NB4 (cell line): ENCODE data around the gene CAMK2D.

Source experiments
- DNase-seq: peaks from one replicate; pipeline ENCODE4 v3.0.0; 2010; ENCODE audit warnings: low read depth
- H3K4me3 ChIP-seq: one replicate; pipeline ENCODE4 v1.5.1; 2011; ENCODE audit warnings: mild to moderate bottlenecking, low read depth, low read length, moderate library complexity
- MAX ChIP-seq: IDR thresholded peaks from 2 replicates; pipeline ENCODE4 v1.6.1; 2011; ENCODE audit warnings: low read depth, low read length
- MYC ChIP-seq: IDR thresholded peaks from 2 replicates; pipeline ENCODE4 v1.6.1; 2011; ENCODE audit warnings: low read depth, low read length
- POLR2A ChIP-seq: IDR thresholded peaks from 2 replicates; pipeline ENCODE4 v1.6.1; 2011; ENCODE audit warnings: mild to moderate bottlenecking; ENCODE audit not compliant: insufficient read length; ENCODE audit errors: extremely low read depth
- TF ChIP-seq, protein P1 (sequence below): IDR thresholded peaks from one replicate; pipeline ENCODE4 v1.5.1; 2012; ENCODE audit warnings: low read depth, low read length

CAMK2D gene

DNA sequence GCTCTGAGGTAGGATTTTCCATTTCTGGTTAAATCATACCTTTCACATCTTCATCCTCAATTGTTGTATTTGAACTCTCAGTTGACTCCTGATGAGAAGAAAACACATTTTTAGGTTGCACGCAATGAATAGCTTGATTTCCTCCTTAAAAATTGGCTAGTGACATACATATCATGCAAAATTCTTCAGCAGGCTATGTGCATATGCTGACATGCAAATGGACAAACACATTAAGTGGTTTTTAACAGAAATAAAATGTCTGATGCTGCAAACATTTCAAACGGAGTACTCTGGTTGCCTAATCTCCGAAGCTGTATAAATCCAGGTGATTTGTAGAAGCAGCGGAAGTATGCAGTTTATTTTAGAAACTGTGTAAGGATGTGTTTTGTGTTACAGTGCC, 261.1 kb downstream of the CAMK2D start:
- DNase-seq: no peak
- TF ChIP-seq, protein P1, sequence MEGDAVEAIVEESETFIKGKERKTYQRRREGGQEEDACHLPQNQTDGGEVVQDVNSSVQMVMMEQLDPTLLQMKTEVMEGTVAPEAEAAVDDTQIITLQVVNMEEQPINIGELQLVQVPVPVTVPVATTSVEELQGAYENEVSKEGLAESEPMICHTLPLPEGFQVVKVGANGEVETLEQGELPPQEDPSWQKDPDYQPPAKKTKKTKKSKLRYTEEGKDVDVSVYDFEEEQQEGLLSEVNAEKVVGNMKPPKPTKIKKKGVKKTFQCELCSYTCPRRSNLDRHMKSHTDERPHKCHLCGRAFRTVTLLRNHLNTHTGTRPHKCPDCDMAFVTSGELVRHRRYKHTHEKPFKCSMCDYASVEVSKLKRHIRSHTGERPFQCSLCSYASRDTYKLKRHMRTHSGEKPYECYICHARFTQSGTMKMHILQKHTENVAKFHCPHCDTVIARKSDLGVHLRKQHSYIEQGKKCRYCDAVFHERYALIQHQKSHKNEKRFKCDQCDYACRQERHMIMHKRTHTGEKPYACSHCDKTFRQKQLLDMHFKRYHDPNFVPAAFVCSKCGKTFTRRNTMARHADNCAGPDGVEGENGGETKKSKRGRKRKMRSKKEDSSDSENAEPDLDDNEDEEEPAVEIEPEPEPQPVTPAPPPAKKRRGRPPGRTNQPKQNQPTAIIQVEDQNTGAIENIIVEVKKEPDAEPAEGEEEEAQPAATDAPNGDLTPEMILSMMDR: no peak
- no peak for TF ChIP-seq POLR2A
- H3K4me3 ChIP-seq: no peak overlapping the region

- DNase-seq: no peak
- no peak for TF ChIP-seq POLR2A
- TF ChIP-seq MAX: no peak
- H3K4me3 ChIP-seq: no peak overlapping the region
Measured at GRCh38 chr4:113499696-113500095, 261.8 kb downstream of the CAMK2D start.

GRCh38 chr4:113499166-113499565, 262.4 kb downstream of the CAMK2D start:
- no peak for DNase-seq
- TF ChIP-seq, protein P1: no peak
- TF ChIP-seq MYC (no peak), POLR2A (no peak), MAX (no peak)
- H3K4me3 ChIP-seq: no peak overlapping the region

GRCh38 chr4:113497154-113497884, 264.2 kb downstream of the CAMK2D start:
- TF ChIP-seq, protein P1: no peak
- no peak for TF ChIP-seq POLR2A
- no peak for TF ChIP-seq MAX
- TF ChIP-seq MYC: no peak

GRCh38 chr4:113496698-113497097, 264.8 kb downstream of the CAMK2D start:
- no peak for DNase-seq
- TF ChIP-seq, protein P1: no peak
- TF ChIP-seq POLR2A (no peak), MYC (no peak), MAX (no peak)
- H3K4me3 ChIP-seq: no peak overlapping the region

More at GRCh38 chr4:113497154-113497884, 264.2 kb downstream of the CAMK2D start:
- DNase-seq: no peak
- H3K4me3 ChIP-seq: no peak overlapping the region

- DNase-seq: no peak
- no peak overlapping the region for H3K4me3 ChIP-seq
- no peak for TF ChIP-seq MAX
- no peak for TF ChIP-seq MYC
- TF ChIP-seq POLR2A: no peak
- TF ChIP-seq, protein P1: no peak
Measured at GRCh38 chr4:113495790-113496189, 265.7 kb downstream of the CAMK2D start.
